CD4-positive, alpha-beta T cell treated with Interleukin-21 for 1 hour (primary cell): ENCODE data around the gene ZNF585A.
A peak's percentile ranks its signal among the peaks of the same experiment; 100 is the strongest.
"Not testable (repeated sequence)": the region's sequence is repeated elsewhere in the genome, so short reads cannot be mapped to it uniquely, and the experiment has no call there.

Experiments used
- DNase-seq: peaks from one replicate; pipeline ENCODE4 v3.0.0-alpha.2; 2020

ZNF585A gene

DNA sequence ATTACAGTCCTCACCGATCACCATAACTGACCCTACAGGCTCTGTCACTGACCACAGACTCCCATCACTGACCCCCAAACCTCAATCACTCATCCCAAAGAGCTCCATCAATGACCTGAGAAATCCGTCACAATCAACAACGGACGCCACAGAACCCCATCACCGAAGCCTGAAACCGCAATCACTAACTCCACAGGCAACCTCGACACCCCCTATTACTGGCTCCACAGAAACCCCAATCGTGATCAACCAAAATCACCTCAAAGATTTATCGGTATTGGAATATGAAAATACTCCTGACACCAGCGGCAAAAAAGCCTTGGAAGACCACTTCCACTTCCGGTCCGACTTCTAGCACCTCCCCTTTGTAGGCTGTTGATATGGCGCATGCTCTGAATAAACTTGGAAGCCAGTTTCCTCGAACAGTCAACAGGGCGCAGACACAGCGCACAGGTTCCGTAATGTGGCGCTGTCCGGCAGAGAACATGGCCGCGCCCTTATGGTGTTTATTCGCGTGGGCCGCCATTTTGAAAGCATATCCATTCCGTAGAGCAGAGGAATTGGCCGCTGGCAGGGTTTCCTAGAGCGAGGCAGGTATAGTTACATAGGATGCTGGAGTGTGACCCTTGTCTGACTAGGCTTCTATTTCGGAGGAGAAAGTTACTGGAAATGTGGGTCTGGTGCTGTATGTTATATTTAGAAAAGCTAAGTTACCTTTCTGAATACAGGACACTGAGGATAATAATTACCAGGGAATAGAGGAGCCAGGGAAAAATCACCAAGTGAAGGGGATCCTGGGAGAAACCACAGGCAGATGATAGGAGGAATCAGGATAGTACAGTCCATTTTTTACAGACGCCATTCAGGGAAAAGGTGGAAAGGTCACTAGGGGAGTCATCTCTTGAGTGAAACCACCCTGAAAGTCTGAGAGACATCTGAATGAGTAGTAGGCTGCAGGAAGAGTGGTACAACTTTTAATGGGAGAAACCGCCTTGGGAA, at the start of gene ZNF585A:
Gene ZNF585A (minus strand): TSS at position 328 of the 999 bp plus-strand sequence. CDS start 2,785 bp downstream, outside the sequence.
- DNase-seq = peak; percentile 96

- DNase-seq = no peak
Observed at GRCh38 chr19:37221136-37221535, 48.6 kb upstream of the ZNF585A start.

- DNase-seq = no peak
Observed at GRCh38 chr19:37220383-37220782, 47.9 kb upstream of the ZNF585A start.

DNA sequence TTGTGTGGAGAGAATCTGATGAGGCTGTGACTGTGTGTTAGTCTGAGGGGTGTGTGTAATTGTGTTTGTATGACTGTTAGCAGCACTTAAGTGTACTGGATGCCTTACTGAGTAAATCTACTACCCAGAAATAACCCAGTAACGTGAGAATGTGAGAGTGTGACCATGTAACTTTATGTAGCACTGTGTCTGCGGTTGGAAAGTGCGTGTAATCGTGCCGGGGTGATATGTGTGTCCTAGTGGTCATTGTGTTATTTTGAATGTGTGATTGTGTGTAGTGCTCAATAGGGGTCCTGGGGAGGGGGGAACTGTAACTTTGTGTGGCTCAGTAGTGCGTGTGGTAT, 46.1 kb upstream of the ZNF585A start:
- DNase-seq = no peak

- peak; percentile 87 for DNase-seq
Observed at GRCh38 chr19:37217775-37218591, 45.5 kb upstream of the ZNF585A start, which contains the start of gene ZNF383. Gene ZNF383, plus strand, starts transcription at chr19:37218214. Its CDS starts 12,240 bp downstream, at chr19:37230454.

- no peak for DNase-seq
Observed at GRCh38 chr19:37217480-37217774, 44.9 kb upstream of the ZNF585A start.

GRCh38 chr19:37197768-37198167, 25.3 kb upstream of the ZNF585A start:
- no peak for DNase-seq

DNA sequence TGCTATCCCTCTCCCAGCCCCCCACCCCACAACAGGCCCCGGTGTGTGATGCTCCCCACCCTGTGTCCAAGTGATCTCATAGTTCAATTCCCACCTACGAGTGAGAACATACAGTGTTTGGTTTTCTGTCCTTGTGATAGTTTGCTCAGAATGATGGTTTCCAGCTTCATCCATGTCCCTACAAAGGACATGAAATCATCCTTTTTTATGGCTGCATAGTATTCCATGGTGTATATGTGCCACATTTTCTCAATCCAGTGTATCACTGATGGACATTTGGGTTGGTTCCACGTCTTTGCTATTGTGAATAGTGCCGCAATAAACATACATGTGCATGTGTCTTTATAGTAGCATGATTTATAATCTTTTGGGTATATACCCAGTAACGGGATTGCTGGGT, 24.6 kb upstream of the ZNF585A start:
- DNase-seq = not testable (repeated sequence)

- not testable (repeated sequence) for DNase-seq
Observed at GRCh38 chr19:37195248-37195647, 22.8 kb upstream of the ZNF585A start.

- not testable (repeated sequence) for DNase-seq
Observed at GRCh38 chr19:37186071-37186470, 13.6 kb upstream of the ZNF585A start.

GRCh38 chr19:37165635-37166034, 6.9 kb downstream of the ZNF585A start:
- DNase-seq = no peak

DNA sequence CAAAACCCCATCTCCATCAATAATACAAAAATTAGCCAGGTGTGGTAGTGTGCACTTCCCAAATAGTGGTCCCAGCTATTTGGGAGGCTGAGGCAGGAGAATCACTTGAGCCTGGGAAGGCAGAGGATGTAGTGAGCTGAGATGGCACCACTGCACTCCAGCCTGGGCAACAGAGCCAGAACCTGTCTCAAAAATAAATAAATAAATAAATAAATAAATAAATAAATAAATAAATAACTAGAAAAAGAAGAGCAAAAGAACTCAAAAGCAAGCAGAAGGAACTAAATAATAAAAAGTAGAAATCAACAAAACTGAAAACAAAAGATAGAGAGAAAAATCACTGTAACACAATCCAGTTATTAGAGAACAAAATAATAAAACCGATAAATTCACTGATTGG, 12.3 kb downstream of the ZNF585A start:
- no peak for DNase-seq

DNA sequence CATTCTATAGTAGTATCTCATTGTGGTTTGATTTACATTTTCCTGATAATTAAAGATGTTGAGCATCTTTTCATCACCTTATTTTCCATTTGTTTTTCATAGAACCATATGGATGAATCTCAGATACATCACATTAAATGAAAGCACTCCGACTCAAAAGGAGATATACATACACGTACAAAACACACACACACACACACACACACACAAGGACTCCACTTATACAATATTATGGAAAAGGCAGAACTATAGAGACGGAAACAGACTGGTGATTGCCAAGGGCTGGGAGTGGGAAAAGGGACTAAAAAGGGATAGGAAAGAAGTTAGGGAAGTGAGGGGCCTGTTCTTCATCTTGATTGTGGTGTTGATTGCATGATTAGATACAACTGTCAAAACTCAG, 24.3 kb downstream of the ZNF585A start:
- DNase-seq = no peak

DNA sequence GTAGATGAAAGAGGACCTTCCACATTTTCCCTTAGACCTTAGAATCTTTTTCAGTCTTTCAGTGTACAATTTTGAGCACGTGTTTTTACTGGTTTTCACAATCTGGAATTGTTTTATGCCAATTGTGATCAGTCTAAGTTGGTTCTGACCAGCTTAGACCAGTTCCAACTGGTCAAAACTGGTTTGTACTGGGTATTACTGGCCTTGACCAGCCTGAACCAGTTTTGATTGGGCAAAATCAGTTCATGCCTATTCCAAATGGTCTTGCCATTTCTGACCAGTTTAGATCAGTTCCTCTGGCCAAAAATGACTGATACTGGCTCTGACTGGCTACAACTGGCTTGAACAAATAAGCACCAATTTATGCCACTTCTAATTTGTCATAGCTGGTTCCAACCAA, 36.4 kb downstream of the ZNF585A start:
- no peak for DNase-seq

- DNase-seq = no peak
Observed at GRCh38 chr19:37128821-37129177, 43.7 kb downstream of the ZNF585A start.

- DNase-seq = no peak
Observed at GRCh38 chr19:37127999-37128820, 44.3 kb downstream of the ZNF585A start.

GRCh38 chr19:37122093-37122492, 50.4 kb downstream of the ZNF585A start:
- not testable (repeated sequence) for DNase-seq

DNA sequence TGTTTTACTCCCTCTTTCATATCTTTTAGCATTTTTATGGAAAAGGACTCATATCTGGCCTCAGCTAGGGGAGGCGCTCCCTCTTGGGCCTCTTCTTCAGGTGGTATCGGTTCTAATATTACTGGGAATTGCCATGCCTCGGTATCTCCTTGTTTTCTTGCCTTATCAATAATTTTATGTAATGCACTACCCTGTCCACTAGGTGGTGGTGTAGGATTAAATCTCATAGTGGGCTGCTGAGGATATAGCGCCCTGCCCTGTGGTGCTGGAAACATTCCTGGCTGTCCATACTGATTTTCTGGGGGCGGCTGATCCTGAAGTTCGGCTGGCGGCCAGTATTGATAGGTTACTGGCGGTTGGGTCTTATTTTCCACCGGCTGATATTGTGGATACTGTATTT, 58.5 kb downstream of the ZNF585A start:
- DNase-seq = no peak

DNA sequence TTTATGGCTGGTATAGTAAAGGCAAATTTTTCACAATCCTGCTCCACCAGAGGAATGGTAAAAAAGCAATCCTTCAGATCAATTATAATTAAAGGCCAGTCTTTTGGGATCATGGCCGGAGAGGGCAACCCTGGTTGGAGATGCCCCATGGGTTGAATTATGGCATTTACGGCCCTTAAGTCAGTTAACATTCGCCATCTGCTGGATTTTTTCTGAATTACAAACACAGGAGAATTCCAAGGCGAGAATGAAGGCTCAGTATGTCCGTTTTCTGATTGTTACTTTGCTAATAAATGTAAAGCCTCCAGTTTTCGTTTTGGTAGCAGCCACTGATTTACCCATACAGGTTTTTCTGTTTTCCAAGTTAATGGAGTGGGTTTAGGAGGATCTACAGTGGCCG, 60.7 kb downstream of the ZNF585A start:
- not testable (repeated sequence) for DNase-seq

- DNase-seq = not testable (repeated sequence)
Observed at GRCh38 chr19:37104135-37104534, 68.4 kb downstream of the ZNF585A start.

- DNase-seq = no peak
Observed at GRCh38 chr19:37098570-37098969, 73.9 kb downstream of the ZNF585A start.

- no peak for DNase-seq
Observed at GRCh38 chr19:37095859-37096258, 76.6 kb downstream of the ZNF585A start.
